H9 (cell line): ENCODE measurements around the gene ASS1. TPM values are rescaled to one million over a fixed set of nuclear protein-coding genes. Genes with fewer than 3 reads are reported as not detected.
A peak's percentile ranks its signal among the peaks of the same experiment; 100 is the strongest.

Source experiments
- DNase-seq: peaks from one replicate; pipeline ENCODE4 v3.0.0-alpha.2; 2017
- H2AFZ ChIP-seq: one replicate; pipeline ENCODE4 v1.6.1; 2013; ENCODE audit warnings: mild to moderate bottlenecking, low read length, control low read depth, moderate library complexity
- H2AK5ac ChIP-seq: 2 replicates; pipeline ENCODE4 v1.6.1; 2013; ENCODE audit warnings: low read length, control low read depth, mixed read lengths; ENCODE audit not compliant: insufficient read length
- H2BK120ac ChIP-seq: one replicate; pipeline ENCODE4 v1.6.1; 2013; ENCODE audit warnings: low read depth, mild to moderate bottlenecking, low read length, control low read depth, inconsistent platforms; ENCODE audit not compliant: poor library complexity, severe bottlenecking
- H2BK12ac ChIP-seq: 2 replicates; pipeline ENCODE4 v1.6.1; 2013; ENCODE audit warnings: low read length, control low read depth, mixed read lengths, low read depth; ENCODE audit not compliant: insufficient read length
- H2BK15ac ChIP-seq: 2 replicates; pipeline ENCODE4 v1.6.1; 2013; ENCODE audit warnings: low read depth, low read length, control low read depth
- H2BK20ac ChIP-seq: one replicate; pipeline ENCODE4 v1.6.1; 2013; ENCODE audit warnings: low read depth, mild to moderate bottlenecking, low read length, control low read depth, inconsistent platforms; ENCODE audit not compliant: poor library complexity, severe bottlenecking
- H2BK5ac ChIP-seq: 2 replicates; pipeline ENCODE4 v1.6.1; 2013; ENCODE audit warnings: low read length, control low read depth, mixed read lengths; ENCODE audit not compliant: insufficient read length
- H3K14ac ChIP-seq: 2 replicates; pipeline ENCODE4 v1.6.1; 2013; ENCODE audit warnings: low read length, control low read depth; ENCODE audit not compliant: insufficient read depth
- H3K18ac ChIP-seq: 2 replicates; pipeline ENCODE4 v1.6.1; 2013; ENCODE audit warnings: low read depth, mild to moderate bottlenecking, mixed read lengths, low read length, control low read depth; ENCODE audit not compliant: insufficient read length
- H3K23ac ChIP-seq: 2 replicates; pipeline ENCODE4 v1.6.1; 2013; ENCODE audit warnings: low read length, control low read depth, mixed read lengths, low read depth; ENCODE audit not compliant: insufficient read length
- H3K23me2 ChIP-seq: 2 replicates; pipeline ENCODE4 v1.6.1; 2013; ENCODE audit warnings: low read depth, mild to moderate bottlenecking, mixed read lengths, low read length, control low read depth; ENCODE audit not compliant: insufficient read length, poor library complexity, severe bottlenecking
- H3K27ac ChIP-seq: 2 replicates; pipeline ENCODE4 v1.5.1; 2013; ENCODE audit warnings: low read length, control low read depth, mixed read lengths, low read depth; ENCODE audit not compliant: insufficient read length
- H3K27me3 ChIP-seq: 2 replicates; pipeline ENCODE4 v1.6.1; 2013; ENCODE audit warnings: low read length, control low read depth, inconsistent platforms; ENCODE audit not compliant: insufficient read depth
- H3K4ac ChIP-seq: 2 replicates; pipeline ENCODE4 v1.6.1; 2013; ENCODE audit warnings: low read depth, mild to moderate bottlenecking, control low read depth, inconsistent platforms, low read length, moderate library complexity
- H3K4me1 ChIP-seq: 2 replicates; pipeline ENCODE4 v1.6.1; 2013; ENCODE audit warnings: low read length, control low read depth, inconsistent platforms; ENCODE audit not compliant: insufficient read depth
- H3K4me2 ChIP-seq: 2 replicates; pipeline ENCODE4 v1.6.1; 2013; ENCODE audit warnings: low read length, control low read depth, mixed read lengths; ENCODE audit not compliant: insufficient read length, insufficient read depth
- H3K56ac ChIP-seq: 2 replicates; pipeline ENCODE4 v1.6.1; 2013; ENCODE audit warnings: low read depth, mild to moderate bottlenecking, mixed read lengths, low read length, control low read depth; ENCODE audit not compliant: insufficient read length
- H3K79me1 ChIP-seq: 2 replicates; pipeline ENCODE4 v1.6.1; 2013; ENCODE audit warnings: low read depth, mild to moderate bottlenecking, moderate library complexity, low read length, control low read depth, inconsistent platforms; ENCODE audit not compliant: insufficient read depth, poor library complexity, severe bottlenecking
- H3K79me2 ChIP-seq: 2 replicates; pipeline ENCODE4 v1.6.1; 2013; ENCODE audit warnings: low read length, control low read depth, inconsistent platforms; ENCODE audit not compliant: insufficient read depth
- H3K9ac ChIP-seq: 2 replicates; pipeline ENCODE4 v1.6.1; 2013; ENCODE audit warnings: low read length, control low read depth, mixed read lengths; ENCODE audit not compliant: insufficient read length; ENCODE audit errors: extremely low read depth
- H3K9me3 ChIP-seq: one replicate; pipeline ENCODE4 v1.6.1; 2013; ENCODE audit warnings: low read depth, low read length, inconsistent platforms; ENCODE audit not compliant: control insufficient read depth
- H3T11ph ChIP-seq: one replicate; pipeline ENCODE4 v1.6.1; 2013; ENCODE audit warnings: mild to moderate bottlenecking, low read length, control low read depth, inconsistent platforms
- H4K20me1 ChIP-seq: one replicate; pipeline ENCODE4 v1.6.1; 2013; ENCODE audit not compliant: control insufficient read depth, insufficient read length, insufficient read depth
- H4K5ac ChIP-seq: 2 replicates; pipeline ENCODE4 v1.6.1; 2013; ENCODE audit warnings: low read depth, mild to moderate bottlenecking, mixed read lengths, low read length, control low read depth; ENCODE audit not compliant: insufficient read length
- H4K8ac ChIP-seq: replicated peaks from 2 replicates; pipeline ENCODE4 v1.6.1; 2013; ENCODE audit warnings: low read length, control low read depth, mixed read lengths, low read depth; ENCODE audit not compliant: insufficient read length
- H4K91ac ChIP-seq: 2 replicates; pipeline ENCODE4 v1.6.1; 2013; ENCODE audit warnings: low read depth, mild to moderate bottlenecking, moderate library complexity, mixed read lengths, low read length, control low read depth; ENCODE audit not compliant: insufficient read length
- H3K27ac Mint-ChIP-seq, 3 experiments: 2 replicates in 2 of 3; 3 replicates in 1 of 3; pipeline ENCODE4 v1.8.0; 2020 to 2021; ENCODE audit warnings: mixed read lengths in 3 of 3, mild to moderate bottlenecking in 1 of 3, moderate library complexity in 1 of 3
- H3K27me3 Mint-ChIP-seq: 2 replicates; pipeline ENCODE4 v1.8.0; 2021; ENCODE audit warnings: low read depth, mild to moderate bottlenecking, moderate library complexity, mixed read lengths
- H3K36me3 Mint-ChIP-seq, 3 experiments: 2 replicates in 2 of 3; 3 replicates in 1 of 3; pipeline ENCODE4 v1.8.0; 2020 to 2021; ENCODE audit warnings: low read depth in 3 of 3, mixed read lengths in 3 of 3; ENCODE audit not compliant: insufficient read depth in 1 of 3
- H3K4me1 Mint-ChIP-seq, 2 experiments: 2 replicates each; pipeline ENCODE4 v1.8.0; 2020; ENCODE audit warnings: mixed read lengths in 2 of 2
- H3K4me3 Mint-ChIP-seq, 2 experiments: 2 replicates in 1 of 2; 3 replicates in 1 of 2; pipeline ENCODE4 v1.8.0; 2020 to 2021; ENCODE audit warnings: mild to moderate bottlenecking in 2 of 2, mixed read lengths in 2 of 2, moderate library complexity in 1 of 2
- H3K9me3 Mint-ChIP-seq, 2 experiments: 2 replicates in 1 of 2; 3 replicates in 1 of 2; pipeline ENCODE4 v1.8.0; 2020; ENCODE audit warnings: mild to moderate bottlenecking in 2 of 2, mixed read lengths in 2 of 2, moderate library complexity in 1 of 2
- CTCF ChIP-seq: fragments of 200-600 bp; sonication (generic); conservative IDR thresholded peaks from 3 replicates; pipeline ENCODE4 v1.8.0; 2021; ENCODE audit warnings: antibody characterized with exemption, mild to moderate bottlenecking
- WGBS: extraction: QIAGEN DNeasy Blood & Tissue Kit; methylation state at CpG from one replicate; pipeline ENCODE4 v1.1.7; 2013; ENCODE audit warnings: missing lambda C conversion rate, low lambda C conversion rate, mixed read lengths; ENCODE audit not compliant: insufficient read length; ENCODE audit errors: extremely low coverage; 5-methylcytosine and 5-hydroxymethylcytosine counted together
- total RNA-seq: library from RNA; stranded (reverse); gene quantifications from 2 replicates; pipeline ENCODE4 v1.2.1, GENCODE V29; 2021

The ASS1 gene
- total RNA-seq, 1 experiment from 2014 or later = 118 TPM

GRCh38 chr9:130421154-130421801 lies 23.5 kb upstream of the ASS1 start:
- no CpG with 5 or more reads among the region's 17 CpGs for WGBS
- Mint-ChIP-seq H3K27me3 (peaks cover 9% of the 10 kb centered on the region), H3K4me1 (peaks cover 18 to 23% of the 10 kb centered on the region in 2 experiments), H3K9me3 (peaks cover 5 to 6% of the 10 kb centered on the region in 2 experiments; a peak in 4 of 5 replicates), H3K36me3 (peaks cover 8 to 13% (median 9%) of the 10 kb centered on the region in 3 experiments), H3K4me3 (peak overlapping the region in 1 of 2 experiments; percentile 42; a peak in 2 of 5 replicates), H3K27ac (peak overlapping the region in 2 of 3 experiments; percentile 17 to 89; a peak in 4 of 7 replicates)
- Histone ChIP-seq H2BK20ac (no peak overlapping the region), H4K20me1 (no peaks in the 10 kb centered on the region), H3K4ac (no peak overlapping the region), H2BK15ac (no peak overlapping the region), H2AFZ (no peak overlapping the region), H3K27ac (no peak overlapping the region), H3K14ac (no peak overlapping the region), H4K5ac (no peak overlapping the region), H2AK5ac (no peak overlapping the region), H3K9ac (no peak overlapping the region), H3K9me3 (no peaks in the 10 kb centered on the region), H3K79me1 (no peaks in the 10 kb centered on the region), H4K8ac (no peak overlapping the region), H2BK12ac (no peak overlapping the region), H3K79me2 (no peaks in the 10 kb centered on the region), H2BK5ac (no peak overlapping the region), H3K4me1 (peaks cover 9% of the 10 kb centered on the region), H2BK120ac (no peak overlapping the region), H3T11ph (no peak overlapping the region), H3K23ac (no peak overlapping the region), H3K23me2 (no peaks in the 10 kb centered on the region), H3K4me2 (peak overlapping the region; percentile 35), H3K56ac (no peak overlapping the region), H4K91ac (no peak overlapping the region), H3K18ac (peak overlapping the region; percentile 36), H3K27me3 (no peaks in the 10 kb centered on the region)
- peak; percentile 51 for DNase-seq
- no peak for TF ChIP-seq CTCF
